Pancreas (tissue), 10 donors: ENCODE results near the gene SV2A. TPM values are rescaled to one million over a fixed set of nuclear protein-coding genes. Genes with fewer than 3 reads are reported as not detected.

ENCODE experiments used
- ATAC-seq, 4 donors: fragments of 200-7000 bp; cut with Tn5 transposase; one replicate each; pipeline versions ENCODE4 v1.8.0 to v1.9.1; 2020; ENCODE audit warnings: mild to moderate bottlenecking in 4 of 4, moderate library complexity in 4 of 4
- DNase-seq, 6 donors: peaks; one replicate each; pipeline ENCODE4 v3.0.0-alpha.2; 2020
- FAIRE-seq: peaks from 2 replicates; lab custom pipeline; 2012; peaks lifted over from hg19 to GRCh38; lab: Jason Lieb, UNC
- H3K27ac ChIP-seq, 4 donors: fragments of 200-600 bp; sonication (generic); 1 replicate in 3 of 4; 2 replicates in 1 of 4; pipeline versions ENCODE4 v1.5.0 to v1.8.0; 2020
- H3K27me3 ChIP-seq, 4 donors: fragments of 200-600 bp; one replicate each; pipeline ENCODE4 v1.8.0; 2021
- H3K36me3 ChIP-seq, 3 donors: fragments of 200-600 bp; sonication (generic) in 1 of 3; one replicate each; pipeline versions ENCODE4 v1.5.0 to v1.8.0; 2020 to 2021
- H3K4me1 ChIP-seq, 3 donors: fragments of 200-600 bp; one replicate each; pipeline ENCODE4 v1.8.0; 2021
- H3K4me3 ChIP-seq, 4 donors: fragments of 200-600 bp; sonication (generic) in 2 of 4; one replicate each; pipeline versions ENCODE4 v1.5.0 to v1.8.0; 2020 to 2021
- H3K9me3 ChIP-seq, 4 donors: fragments of 200-600 bp; one replicate each; pipeline ENCODE4 v1.8.0; 2021
- CTCF ChIP-seq, 4 donors: fragments of 200-600 bp; sonication (generic) in 3 of 4; IDR thresholded peaks; one replicate each; pipeline versions ENCODE4 v1.5.0 to v1.8.0; 2021; ENCODE audit warnings: antibody characterized with exemption in 4 of 4
- WGBS, 2 donors: extraction: QIAGEN DNeasy Blood & Tissue Kit; methylation state at CpG; one replicate each; pipeline ENCODE4 v1.1.7; 2013; 5-methylcytosine and 5-hydroxymethylcytosine counted together
- intact Hi-C, 3 donors: fragments of 100-400 bp; cut with DNase I; formaldehyde crosslinking; loops; one replicate each; pipeline versions ENCODE4 v1.11.1 to v1.14.2; 2022
- polyA plus RNA-seq, 2 donors: library from polyadenylated mRNA; stranded (reverse); fragments of 200-250 nt; gene quantifications; one replicate each; pipeline ENCODE4 v1.2.3, GENCODE V29; 2013
- total RNA-seq, 6 donors: library from RNA; stranded (reverse); fragmentation: NEBNext Ultra II Directional in 4 of 6; extraction: Animal tissue kit (Norgen Biotek cat#: 25700) in 4 of 6; gene quantifications; one replicate each; pipeline versions ENCODE4 v1.2.1 to v1.2.4, GENCODE V29; 2021 to 2023
- donor health status: healthy with polysubstance abuse.
- donor health status: DM: no; HTN: no; CAD: no; lungs with moderate emphysema.
- donor health status: DM: no; HTN: no; CAD: no.
- donor health status: control.
- donor health status: control.
- donor health status: Bipolar disorder and iron deficiency.
- donor health status: DM: yes; HTN: yes; CAD: no.
- donor health status: DM: no; HTN: no; CAD: no.
- donor health status: DM: no; HTN: no; CAD: no.
- donor health status: DM: yes; HTN: yes; CAD: no.

The SV2A gene
- total and polyA plus RNA-seq, 8 donors = 0.32 to 8.3 (median 1.6) TPM

GRCh38 chr1:149927563-149928400, 10.1 kb upstream of the SV2A start, which contains the start of gene SF3B4:
Gene SF3B4 (minus strand): TSS chr1:149927803. CDS start chr1:149927759, 44 bp downstream.
- intact Hi-C loops = no loop called here
- no peak for TF ChIP-seq CTCF (IDR thresholded peaks at IDR 0.05)
- peaks cover 0 to 38% (median 21%) of the 10 kb centered on the region in 3 donors for H3K36me3 ChIP-seq
- peak within 1 kb of the TSS; percentile 74 to 95 (median 90) for H3K27ac ChIP-seq
- peak; percentile 99 to 100 (median 99) for ATAC-seq
- FAIRE-seq = no peak
- peaks cover 8 to 22% (median 18%) of the 10 kb centered on the region in 3 donors for H3K4me1 ChIP-seq
- WGBS, 2 donors = 0 to 1% methylated on average over 39 to 47 of the region's 47 CpGs
- H3K9me3 ChIP-seq = no peaks in the 10 kb centered on the region
- DNase-seq = peak; percentile 95 to 98 (median 95)
- peak within 1 kb of the TSS; percentile 60 to 79 (median 68) for H3K4me3 ChIP-seq
- H3K27me3 ChIP-seq = no peaks in the 10 kb centered on the region

GRCh38 chr1:149927056-149927562, 9.5 kb upstream of the SV2A start:
- Histone ChIP-seq H3K27me3 (no peaks in the 10 kb centered on the region), H3K4me3 (peak overlapping the region; percentile 60 to 79 (median 68)), H3K27ac (peak overlapping the region; percentile 74 to 95 (median 90)), H3K4me1 (peaks cover 8 to 22% (median 18%) of the 10 kb centered on the region in 3 donors), H3K36me3 (peaks cover 0 to 43% (median 22%) of the 10 kb centered on the region in 3 donors), H3K9me3 (no peaks in the 10 kb centered on the region)
- DNase-seq = no peak
- TF ChIP-seq CTCF (IDR thresholded peaks at IDR 0.05) = no peak
- ATAC-seq = no peak
- intact Hi-C loops = no loop called here
- WGBS, 2 donors = 2% methylated on average over 10 of the region's 10 CpGs
- no peak for FAIRE-seq

- peaks cover 0 to 43% (median 22%) of the 10 kb centered on the region in 3 donors for H3K36me3 ChIP-seq
- peaks cover 8 to 22% (median 18%) of the 10 kb centered on the region in 3 donors for H3K4me1 ChIP-seq
- intact Hi-C loops = no loop called here
- H3K4me3 ChIP-seq = peak overlapping the region in 2 of 4 donors; percentile 62 to 79
- no peak for DNase-seq
- no peak for ATAC-seq
- TF ChIP-seq CTCF (IDR thresholded peaks at IDR 0.05) = no peak
- H3K27ac ChIP-seq = no peak overlapping the region
- no peaks in the 10 kb centered on the region for H3K9me3 ChIP-seq
- no peak for FAIRE-seq
- WGBS, 2 donors = 88 to 94% methylated on average over 9 of the region's 9 CpGs
- no peaks in the 10 kb centered on the region for H3K27me3 ChIP-seq
Measured at GRCh38 chr1:149926296-149926695, 8.7 kb upstream of the SV2A start.

GRCh38 chr1:149925751-149926150, 8.1 kb upstream of the SV2A start:
- Histone ChIP-seq H3K27me3 (no peaks in the 10 kb centered on the region), H3K4me3 (no peak overlapping the region), H3K9me3 (no peaks in the 10 kb centered on the region), H3K36me3 (peaks cover 0 to 43% (median 22%) of the 10 kb centered on the region in 3 donors), H3K27ac (no peak overlapping the region), H3K4me1 (peaks cover 8 to 22% (median 18%) of the 10 kb centered on the region in 3 donors)
- intact Hi-C loops = no loop called here
- ATAC-seq (no peak), FAIRE-seq (no peak), DNase-seq (no peak)
- no peak for TF ChIP-seq CTCF (IDR thresholded peaks at IDR 0.05)
- 83 to 88% methylated on average over 2 of the region's 2 CpGs for WGBS, 2 donors
